ENCODE data around the gene CHCHD10. TPM values are rescaled to one million over a fixed set of nuclear protein-coding genes. Genes with fewer than 3 reads are reported as not detected.

The CHCHD10 gene
- total RNA-seq, 1 experiment from 2014 or later = 198 TPM

- ChIA-PET CTCF (interaction anchor here (1.2 kb wide), 1 partner anchor 23 kb away, joined by 3 read pairs; no protein-coding TSS in a partner anchor), POLR2A (interaction anchor here (0.7 kb wide), 1 partner anchor 28 kb away, joined by 4 read pairs; no protein-coding TSS in a partner anchor)
- peaks cover 19% of the 10 kb centered on the region for H3K36me3 Mint-ChIP-seq
- ATAC-seq = no peak
- H3K4me1 Mint-ChIP-seq = peaks cover 12% of the 10 kb centered on the region
- no peak for DNase-seq (ENCODE audit: low spot score)
- no peaks in the 10 kb centered on the region for H3K27me3 Mint-ChIP-seq (ENCODE audit: low read depth)
- no peak overlapping the region for H3K4me3 Mint-ChIP-seq
- H3K27ac Mint-ChIP-seq = no peak overlapping the region
- no peak for TF ChIP-seq TEAD4 (CRISPR knock-in tag; IDR thresholded peaks at IDR 0.05)
- TF ChIP-seq E2F4 (CRISPR knock-in tag; IDR thresholded peaks at IDR 0.05; ENCODE audit: borderline replicate concordance, low read depth) = no peak
- no peak for TF ChIP-seq ZNF416 (CRISPR knock-in tag; IDR thresholded peaks at IDR 0.05)
- no peak for TF ChIP-seq ZNF232 (CRISPR knock-in tag; IDR thresholded peaks at IDR 0.05)
- H3K9me3 Mint-ChIP-seq = no peaks in the 10 kb centered on the region
Observed at GRCh38 chr22:23745791-23746190, 22.0 kb downstream of the CHCHD10 start.

- TF ChIP-seq, protein P1, sequence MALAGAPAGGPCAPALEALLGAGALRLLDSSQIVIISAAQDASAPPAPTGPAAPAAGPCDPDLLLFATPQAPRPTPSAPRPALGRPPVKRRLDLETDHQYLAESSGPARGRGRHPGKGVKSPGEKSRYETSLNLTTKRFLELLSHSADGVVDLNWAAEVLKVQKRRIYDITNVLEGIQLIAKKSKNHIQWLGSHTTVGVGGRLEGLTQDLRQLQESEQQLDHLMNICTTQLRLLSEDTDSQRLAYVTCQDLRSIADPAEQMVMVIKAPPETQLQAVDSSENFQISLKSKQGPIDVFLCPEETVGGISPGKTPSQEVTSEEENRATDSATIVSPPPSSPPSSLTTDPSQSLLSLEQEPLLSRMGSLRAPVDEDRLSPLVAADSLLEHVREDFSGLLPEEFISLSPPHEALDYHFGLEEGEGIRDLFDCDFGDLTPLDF (CRISPR knock-in tag; IDR thresholded peaks at IDR 0.05) = no peak
- TF ChIP-seq IRF2 (CRISPR knock-in tag; IDR thresholded peaks at IDR 0.05; ENCODE audit: borderline replicate concordance, low read depth) (no peak), ZNF532 (CRISPR knock-in tag; IDR thresholded peaks at IDR 0.05; ENCODE audit: borderline replicate concordance) (no peak), SMAD4 (CRISPR knock-in tag; IDR thresholded peaks at IDR 0.05) (no peak), ELF4 (CRISPR knock-in tag; IDR thresholded peaks at IDR 0.05; ENCODE audit: low read depth) (no peak), NR3C1 (CRISPR knock-in tag; conservative IDR thresholded peaks at IDR 0.05; ENCODE audit: low read depth) (no peak), NFE2L1 (CRISPR knock-in tag; IDR thresholded peaks at IDR 0.05) (no peak), FOXP4 (CRISPR knock-in tag; IDR thresholded peaks at IDR 0.05) (no peak), KAT7 (CRISPR knock-in tag; IDR thresholded peaks at IDR 0.05; ENCODE audit: borderline replicate concordance) (no peak), NFYB (CRISPR knock-in tag; conservative IDR thresholded peaks at IDR 0.05; ENCODE audit: low read depth) (no peak), CBFB (CRISPR knock-in tag; IDR thresholded peaks at IDR 0.05; ENCODE audit: low read depth) (no peak), ETV6 (CRISPR knock-in tag; IDR thresholded peaks at IDR 0.05) (no peak), ZNF396 (CRISPR knock-in tag; IDR thresholded peaks at IDR 0.05; ENCODE audit: borderline replicate concordance) (no peak), ZNF317 (CRISPR knock-in tag; IDR thresholded peaks at IDR 0.05; ENCODE audit: borderline replicate concordance, low read depth) (no peak), PRRX2 (CRISPR knock-in tag; IDR thresholded peaks at IDR 0.05) (no peak), ZNF263 (CRISPR knock-in tag; IDR thresholded peaks at IDR 0.05; ENCODE audit: low read depth) (no peak)
- TF ChIP-seq, protein P2, sequence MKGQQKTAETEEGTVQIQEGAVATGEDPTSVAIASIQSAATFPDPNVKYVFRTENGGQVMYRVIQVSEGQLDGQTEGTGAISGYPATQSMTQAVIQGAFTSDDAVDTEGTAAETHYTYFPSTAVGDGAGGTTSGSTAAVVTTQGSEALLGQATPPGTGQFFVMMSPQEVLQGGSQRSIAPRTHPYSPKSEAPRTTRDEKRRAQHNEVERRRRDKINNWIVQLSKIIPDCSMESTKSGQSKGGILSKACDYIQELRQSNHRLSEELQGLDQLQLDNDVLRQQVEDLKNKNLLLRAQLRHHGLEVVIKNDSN (CRISPR knock-in tag; IDR thresholded peaks at IDR 0.05) = no peak
- H3K4me1 Mint-ChIP-seq = peaks cover under 1% of the 10 kb centered on the region
- no peak for ATAC-seq
- no peaks in the 10 kb centered on the region for H3K9me3 Mint-ChIP-seq
- H3K27ac Mint-ChIP-seq = no peak overlapping the region
- no peak overlapping the region for H3K4me3 Mint-ChIP-seq
- H3K27me3 Mint-ChIP-seq (ENCODE audit: low read depth) = no peaks in the 10 kb centered on the region
- H3K36me3 Mint-ChIP-seq = peaks cover 19% of the 10 kb centered on the region
- DNase-seq (ENCODE audit: low spot score) = no peak
- CTCF ChIA-PET = interaction anchor here (0.8 to 1.2 kb wide), 3 partner anchors 23 to 105 kb away, joined by 3 to 4 read pairs (median 3); partner anchors contain the start of gene CHCHD10
- POLR2A ChIA-PET = no interaction called here
Observed at GRCh38 chr22:23744485-23744884, 23.3 kb downstream of the CHCHD10 start.
